CD1c-positive myeloid dendritic cell (primary cell): ENCODE results near the gene SUN1.
"Not testable (repeated sequence)": the region's sequence is repeated elsewhere in the genome, so short reads cannot be mapped to it uniquely, and the experiment has no call there.

Experiments used
- DNase-seq: peaks from one replicate; pipeline ENCODE4 v3.0.0-alpha.2; 2016; ENCODE audit errors: extremely low spot score

The SUN1 gene, protein sequence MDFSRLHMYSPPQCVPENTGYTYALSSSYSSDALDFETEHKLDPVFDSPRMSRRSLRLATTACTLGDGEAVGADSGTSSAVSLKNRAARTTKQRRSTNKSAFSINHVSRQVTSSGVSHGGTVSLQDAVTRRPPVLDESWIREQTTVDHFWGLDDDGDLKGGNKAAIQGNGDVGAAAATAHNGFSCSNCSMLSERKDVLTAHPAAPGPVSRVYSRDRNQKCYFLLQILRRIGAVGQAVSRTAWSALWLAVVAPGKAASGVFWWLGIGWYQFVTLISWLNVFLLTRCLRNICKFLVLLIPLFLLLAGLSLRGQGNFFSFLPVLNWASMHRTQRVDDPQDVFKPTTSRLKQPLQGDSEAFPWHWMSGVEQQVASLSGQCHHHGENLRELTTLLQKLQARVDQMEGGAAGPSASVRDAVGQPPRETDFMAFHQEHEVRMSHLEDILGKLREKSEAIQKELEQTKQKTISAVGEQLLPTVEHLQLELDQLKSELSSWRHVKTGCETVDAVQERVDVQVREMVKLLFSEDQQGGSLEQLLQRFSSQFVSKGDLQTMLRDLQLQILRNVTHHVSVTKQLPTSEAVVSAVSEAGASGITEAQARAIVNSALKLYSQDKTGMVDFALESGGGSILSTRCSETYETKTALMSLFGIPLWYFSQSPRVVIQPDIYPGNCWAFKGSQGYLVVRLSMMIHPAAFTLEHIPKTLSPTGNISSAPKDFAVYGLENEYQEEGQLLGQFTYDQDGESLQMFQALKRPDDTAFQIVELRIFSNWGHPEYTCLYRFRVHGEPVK

DNA sequence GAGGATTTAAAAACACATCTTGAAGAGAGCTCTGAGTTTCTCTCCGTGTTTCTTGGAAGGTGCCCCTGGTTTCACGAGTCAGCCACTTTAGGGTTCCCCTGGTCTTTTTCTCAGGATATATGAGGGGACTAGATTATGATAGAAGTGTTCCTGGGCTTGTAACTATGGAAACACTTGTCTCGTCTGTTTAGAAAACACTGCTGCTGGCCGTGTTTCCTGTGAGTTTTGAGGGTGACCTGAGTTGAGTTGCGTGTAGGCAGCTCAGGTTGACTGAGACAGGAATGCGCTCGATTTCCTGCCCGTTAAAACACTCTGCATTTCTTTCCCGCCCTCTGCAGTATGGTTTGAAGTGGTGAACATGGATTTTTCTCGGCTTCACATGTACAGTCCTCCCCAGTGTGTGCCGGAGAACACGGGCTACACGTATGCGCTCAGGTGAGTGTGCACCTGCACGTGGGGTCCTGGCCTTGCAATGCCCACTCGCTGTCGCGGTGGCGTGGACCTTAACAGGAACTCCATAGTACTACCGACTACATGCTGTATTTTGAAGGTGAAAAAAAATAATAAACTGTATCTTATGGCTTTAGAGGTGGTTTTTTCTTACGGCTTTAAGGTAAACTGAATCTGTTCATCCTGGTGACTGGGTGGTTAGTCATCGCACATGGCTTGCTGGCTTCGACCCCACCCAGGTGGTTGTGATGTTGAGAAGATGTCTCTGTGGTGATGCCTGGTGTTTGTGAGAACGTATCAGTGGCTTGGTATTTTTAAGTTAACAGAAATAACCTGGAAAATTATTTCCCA lies at the start of gene SUN1:
TSS of gene SUN1 (plus strand) at position 310 of the 801 bp plus-strand sequence. CDS start at position 359, 49 bp downstream.
- peak; percentile 12 for DNase-seq

DNA sequence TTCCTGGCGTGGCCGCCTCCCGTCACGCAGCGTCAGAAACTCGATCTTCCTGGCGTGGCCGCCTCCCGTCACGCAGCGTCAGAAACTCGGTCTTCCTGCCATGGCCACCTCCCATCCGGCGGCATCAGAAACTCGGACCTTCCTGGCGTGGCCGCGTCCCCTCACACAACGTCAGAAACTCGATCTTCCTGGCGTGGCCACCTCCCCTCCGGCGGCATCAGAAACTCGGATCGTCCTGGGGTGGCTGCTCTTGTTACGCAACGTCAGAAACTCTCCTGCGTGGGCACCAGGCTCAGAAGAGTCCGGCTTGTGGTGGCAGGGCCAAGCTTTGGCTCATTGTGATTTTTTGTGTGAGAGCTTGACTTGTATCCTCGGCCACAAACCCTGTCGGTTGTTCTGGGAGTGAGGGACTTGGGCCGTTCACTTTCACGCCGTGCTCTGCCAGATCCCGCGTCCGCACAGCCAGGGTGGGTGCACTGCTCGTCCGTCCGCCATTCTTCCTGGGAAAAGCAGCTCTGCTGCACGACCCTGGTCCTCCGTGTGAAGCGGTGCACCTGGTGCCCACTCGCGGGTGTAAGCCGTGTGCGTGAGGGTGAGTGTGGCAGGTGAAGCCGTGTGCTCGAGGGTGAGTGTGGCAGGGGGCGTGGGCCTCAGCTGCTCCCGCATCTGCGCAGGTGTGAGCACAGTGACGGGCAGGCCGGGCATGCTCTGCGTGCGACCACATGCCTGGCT lies 49.4 kb upstream of the SUN1 start:
- no peak for DNase-seq

DNA sequence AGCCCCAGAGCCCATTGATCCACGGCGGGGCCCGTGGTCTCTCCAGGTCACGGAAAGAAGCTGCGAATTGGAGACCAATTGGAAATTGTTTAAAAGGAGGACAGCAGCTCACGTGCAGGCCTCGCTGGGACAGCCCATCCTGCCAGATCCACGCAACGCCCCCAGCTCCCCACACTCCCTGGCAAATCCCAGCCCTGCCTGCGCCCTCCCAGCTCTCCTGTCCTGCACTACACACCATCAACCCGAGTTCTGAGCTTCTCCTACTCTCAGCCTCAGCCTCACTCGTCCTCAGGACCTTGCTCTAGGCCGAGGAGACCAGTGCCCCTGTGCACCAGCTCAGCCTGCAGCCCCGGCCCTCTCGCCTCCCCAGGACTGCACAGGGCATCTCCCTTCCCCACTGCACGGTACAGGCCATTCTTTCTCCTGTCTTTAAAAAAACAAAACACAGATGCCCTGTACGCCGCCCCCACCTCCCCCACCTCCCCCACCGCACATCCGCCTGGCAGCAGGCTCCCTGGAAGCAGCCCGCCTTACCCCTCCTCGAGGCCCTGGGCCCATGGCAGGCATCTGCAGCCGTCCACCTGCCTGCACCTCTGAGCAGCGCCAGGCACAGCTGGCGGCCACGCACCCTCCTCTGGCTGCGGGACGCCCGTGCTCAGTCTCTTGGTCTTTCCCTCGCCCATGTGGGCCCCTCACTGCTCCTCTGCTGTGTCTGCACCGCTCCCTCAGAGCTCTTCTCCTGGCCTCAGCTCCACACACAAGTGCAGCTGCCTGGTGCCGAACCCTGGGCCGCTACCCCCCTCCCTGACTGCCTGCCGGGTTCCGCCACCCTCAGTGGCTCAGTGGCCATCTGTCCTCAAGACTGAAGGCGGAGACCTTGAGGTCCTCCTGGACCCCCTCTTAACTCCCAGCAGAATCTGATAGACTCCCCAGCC lies 48.5 kb upstream of the SUN1 start:
- DNase-seq, result no peak

- DNase-seq, result no peak
Measured at GRCh38 chr7:784971-785370, 47.3 kb upstream of the SUN1 start.

- DNase-seq, result no peak
Measured at GRCh38 chr7:785416-785815, 46.9 kb upstream of the SUN1 start.

GRCh38 chr7:786472-787255 lies 45.6 kb upstream of the SUN1 start:
- DNase-seq, result peak; percentile 66

GRCh38 chr7:787332-788240 lies 44.7 kb upstream of the SUN1 start:
- no peak for DNase-seq

GRCh38 chr7:791519-791918 lies 40.8 kb upstream of the SUN1 start:
- DNase-seq, result no peak

DNA sequence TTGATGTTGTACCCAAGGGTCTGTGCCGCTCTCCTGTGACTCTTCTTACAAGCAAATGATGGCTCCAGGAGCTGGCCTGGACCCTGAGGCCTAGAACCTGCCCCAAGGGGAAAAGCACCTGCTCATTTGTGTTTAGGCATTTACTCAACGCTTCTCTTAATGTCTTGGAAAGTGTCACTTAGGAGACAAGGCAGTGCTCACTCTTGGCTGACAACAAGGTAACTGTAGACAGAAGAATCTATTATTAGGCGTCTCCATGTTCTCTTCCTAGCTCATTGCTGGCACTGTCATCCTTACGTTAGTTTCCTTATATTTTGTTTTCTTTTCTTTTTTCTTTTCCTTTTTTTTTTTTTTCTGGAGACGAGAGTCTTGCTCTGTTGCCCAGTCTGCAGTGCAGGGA lies 38.1 kb upstream of the SUN1 start:
- no peak for DNase-seq

DNA sequence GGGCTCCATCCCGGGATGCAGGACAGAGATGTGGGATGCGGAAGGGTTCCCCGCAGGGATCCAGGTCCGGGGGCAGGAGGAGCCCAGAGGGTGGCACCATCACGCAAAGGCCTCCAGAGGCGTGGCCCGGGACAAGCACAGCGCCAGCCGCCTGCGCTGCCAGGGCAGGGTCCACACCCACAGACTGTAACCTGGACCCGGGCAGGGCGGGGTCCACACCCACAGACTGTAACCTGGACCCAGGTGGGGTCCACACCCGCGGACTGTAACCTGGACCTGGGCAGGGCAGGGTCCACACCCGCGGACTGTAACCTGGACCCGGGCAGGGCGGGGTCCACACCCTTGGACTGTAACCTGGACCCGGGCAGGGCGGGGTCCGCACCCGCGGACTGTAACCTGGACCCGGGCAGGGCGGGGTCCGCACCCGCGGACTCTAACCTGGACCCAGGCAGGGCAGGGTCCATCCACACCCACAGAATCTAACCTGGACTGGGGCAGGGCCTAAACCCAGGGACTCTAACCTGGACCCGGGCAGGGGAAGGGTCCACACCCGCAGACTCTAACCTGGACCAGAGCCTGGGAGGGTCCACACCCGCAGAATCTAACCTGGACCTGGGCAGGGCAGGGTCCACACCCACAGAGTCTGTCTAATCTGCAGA lies 37.5 kb upstream of the SUN1 start:
- no peak for DNase-seq

GRCh38 chr7:796434-797169 lies 35.7 kb upstream of the SUN1 start:
- DNase-seq, result not testable (repeated sequence)

DNA sequence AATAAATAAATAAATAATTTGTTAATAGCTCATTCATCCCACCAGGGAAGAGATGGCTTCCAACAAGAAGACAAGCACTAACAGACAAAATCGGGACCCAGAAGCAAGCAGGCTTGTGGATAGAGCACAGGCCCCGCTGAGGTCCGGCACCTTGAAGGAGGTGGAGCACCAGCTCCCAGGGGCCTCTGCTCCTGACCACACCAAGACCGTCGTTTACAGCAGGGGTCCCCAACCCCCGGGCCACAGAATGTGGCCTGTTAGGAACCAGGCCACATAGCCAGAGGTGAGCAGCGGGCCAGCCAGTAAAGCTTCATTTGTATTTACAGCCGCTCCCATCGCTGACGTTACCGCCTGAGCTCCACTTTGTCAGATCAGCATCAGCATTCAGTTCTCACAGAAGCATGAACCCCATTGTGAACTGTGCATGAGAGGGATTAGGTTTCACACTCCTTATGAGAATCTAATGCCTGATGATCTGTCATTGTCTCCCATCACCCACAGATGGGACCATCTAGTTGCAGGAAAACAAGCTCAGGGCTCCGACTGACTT lies 33.3 kb upstream of the SUN1 start:
- no peak for DNase-seq

GRCh38 chr7:800692-801091 lies 31.6 kb upstream of the SUN1 start:
- DNase-seq, result no peak

DNA sequence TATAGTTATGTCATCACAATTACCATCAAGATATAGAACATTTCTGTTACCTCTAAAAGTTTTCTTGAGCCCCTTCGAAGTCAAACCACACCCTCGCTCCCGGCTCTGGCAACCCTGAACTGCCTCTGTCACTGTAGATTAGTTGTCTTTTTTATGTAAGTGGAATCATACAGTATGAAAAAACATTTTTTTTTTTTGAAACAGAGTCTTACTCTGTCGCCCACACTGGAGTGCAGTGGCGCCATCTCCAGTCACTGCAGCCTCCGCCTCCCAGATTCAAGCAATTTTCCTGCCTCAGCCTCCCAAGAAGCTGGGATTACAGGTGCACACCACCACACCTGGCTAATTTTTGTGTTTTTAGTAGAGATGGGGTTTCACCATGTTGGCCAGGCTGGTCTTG lies 30.9 kb upstream of the SUN1 start:
- not testable (repeated sequence) for DNase-seq

- no peak for DNase-seq
Measured at GRCh38 chr7:801940-802381, 30.3 kb upstream of the SUN1 start.

GRCh38 chr7:802500-803242 lies 29.6 kb upstream of the SUN1 start:
- no peak for DNase-seq
